HL-60/S4 (cell line): ENCODE data around the gene PLEKHG3.
"Not testable (repeated sequence)": the region's sequence is repeated elsewhere in the genome, so short reads cannot be mapped to it uniquely, and the experiment has no call there.

Source experiments
- in situ Hi-C: fragments of 300-500 bp; cut with MboI; formaldehyde crosslinking; loops from 2 replicates; pipeline ENCODE4 v1.14.3; 2022; ENCODE audit warnings: low sequenced_read_pairs

Gene PLEKHG3

GRCh38 chr14:64685371-64686281 is 18.6 kb upstream of the PLEKHG3 start:
- in situ Hi-C loops: no loop called here

GRCh38 chr14:64686282-64686615 is 18.0 kb upstream of the PLEKHG3 start:
- in situ Hi-C loops: no loop called here

GRCh38 chr14:64688031-64688430 is 16.2 kb upstream of the PLEKHG3 start:
- in situ Hi-C loops: no loop called here

GRCh38 chr14:64688811-64689281 is 15.4 kb upstream of the PLEKHG3 start:
- in situ Hi-C loops: no loop called here

GRCh38 chr14:64689289-64689688 is 14.9 kb upstream of the PLEKHG3 start:
- in situ Hi-C loops: no loop called here

- in situ Hi-C loops: not testable (repeated sequence)
These were observed 13.6 kb upstream of the PLEKHG3 start for GRCh38 chr14:64690607-64691006.

- in situ Hi-C loops: no loop called here
These were observed 12.8 kb upstream of the PLEKHG3 start for GRCh38 chr14:64691376-64691775.

GRCh38 chr14:64692189-64692985 is 11.8 kb upstream of the PLEKHG3 start:
- in situ Hi-C loops: no loop called here

- in situ Hi-C loops: no loop called here
These were observed 11.0 kb upstream of the PLEKHG3 start for GRCh38 chr14:64692986-64693809.

GRCh38 chr14:64693810-64694165 is 10.4 kb upstream of the PLEKHG3 start:
- in situ Hi-C loops: no loop called here

- in situ Hi-C loops: no loop called here
These were observed 9.2 kb upstream of the PLEKHG3 start for GRCh38 chr14:64695071-64695470.

- in situ Hi-C loops: no loop called here
These were observed 7.8 kb upstream of the PLEKHG3 start for GRCh38 chr14:64696355-64696857.

GRCh38 chr14:64698903-64699302 is 5.3 kb upstream of the PLEKHG3 start:
- in situ Hi-C loops: no loop called here

- in situ Hi-C loops: no loop called here
These were observed 3.9 kb upstream of the PLEKHG3 start for GRCh38 chr14:64700290-64700689.

GRCh38 chr14:64700894-64701293 is 3.3 kb upstream of the PLEKHG3 start:
- in situ Hi-C loops: no loop called here

- in situ Hi-C loops: no loop called here
These were observed 2.6 kb upstream of the PLEKHG3 start for GRCh38 chr14:64701660-64702059.

GRCh38 chr14:64702493-64703394 is 1.5 kb upstream of the PLEKHG3 start:
- in situ Hi-C loops: no loop called here

GRCh38 chr14:64703395-64704142 is 655 bp upstream of the PLEKHG3 start:
- in situ Hi-C loops: no loop called here

GRCh38 chr14:64704743-64705380 is 638 bp downstream of the PLEKHG3 start:
- in situ Hi-C loops: no loop called here
